Measurements from ENCODE around the gene CADPS. TPM values are rescaled to one million over a fixed set of nuclear protein-coding genes. Genes with fewer than 3 reads are reported as not detected.

CADPS gene
- total RNA-seq, 2 donors from 2014 or later, result not detected

DNA sequence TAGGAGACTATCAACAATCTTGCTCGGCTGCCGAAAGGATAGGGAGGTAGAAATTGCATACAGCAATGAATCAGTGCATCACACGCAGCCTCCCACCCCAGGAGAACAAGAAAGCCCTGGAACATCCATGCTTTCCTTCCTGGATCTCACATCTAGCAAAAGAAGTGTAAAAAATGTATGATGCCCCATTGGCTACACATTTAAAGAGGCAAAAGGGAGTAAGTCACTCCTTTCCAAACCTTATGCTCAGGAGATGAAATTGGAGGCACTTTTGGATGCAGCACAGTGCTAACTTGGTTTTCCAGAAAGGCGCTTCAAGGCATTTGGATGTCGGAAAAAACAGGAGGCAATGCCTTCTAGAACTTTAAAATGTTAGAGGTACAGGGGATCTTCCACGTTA lies 469.6 kb downstream of the CADPS start:
- Mint-ChIP-seq H3K4me1 (no peaks in the 10 kb centered on the region), H3K9me3 (no peaks in the 10 kb centered on the region), H3K27me3 (peaks cover 21% of the 10 kb centered on the region), H3K27ac (no peak overlapping the region), H3K36me3 (ENCODE audit: low read depth) (no peaks in the 10 kb centered on the region), H3K4me3 (no peak overlapping the region)
- ATAC-seq (replicated peaks), result no peak

DNA sequence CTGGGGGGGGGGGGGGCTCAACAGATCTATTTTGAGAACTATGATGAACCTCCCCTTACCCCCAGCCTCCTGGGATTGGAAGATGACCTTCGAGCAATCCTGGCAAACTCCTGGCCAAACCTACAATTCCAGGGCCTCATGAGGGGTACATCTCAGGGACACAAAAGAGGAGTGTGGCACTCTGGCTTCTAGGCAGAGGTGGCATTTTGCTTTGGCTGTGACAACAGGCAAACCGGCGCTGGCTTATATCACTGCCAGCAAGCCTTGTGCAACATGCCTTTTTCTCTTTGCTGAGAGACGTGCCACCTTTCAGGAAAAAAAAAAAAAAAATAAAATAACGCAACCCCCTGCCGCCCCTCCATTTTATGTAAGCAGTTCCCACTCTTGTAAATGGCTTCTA lies 470.1 kb downstream of the CADPS start:
- ATAC-seq (replicated peaks), result no peak
- no peak overlapping the region for H3K4me3 Mint-ChIP-seq
- peaks cover 21% of the 10 kb centered on the region for H3K27me3 Mint-ChIP-seq
- no peaks in the 10 kb centered on the region for H3K9me3 Mint-ChIP-seq
- H3K4me1 Mint-ChIP-seq, result no peaks in the 10 kb centered on the region
- no peak overlapping the region for H3K27ac Mint-ChIP-seq
- no peaks in the 10 kb centered on the region for H3K36me3 Mint-ChIP-seq (ENCODE audit: low read depth)

DNA sequence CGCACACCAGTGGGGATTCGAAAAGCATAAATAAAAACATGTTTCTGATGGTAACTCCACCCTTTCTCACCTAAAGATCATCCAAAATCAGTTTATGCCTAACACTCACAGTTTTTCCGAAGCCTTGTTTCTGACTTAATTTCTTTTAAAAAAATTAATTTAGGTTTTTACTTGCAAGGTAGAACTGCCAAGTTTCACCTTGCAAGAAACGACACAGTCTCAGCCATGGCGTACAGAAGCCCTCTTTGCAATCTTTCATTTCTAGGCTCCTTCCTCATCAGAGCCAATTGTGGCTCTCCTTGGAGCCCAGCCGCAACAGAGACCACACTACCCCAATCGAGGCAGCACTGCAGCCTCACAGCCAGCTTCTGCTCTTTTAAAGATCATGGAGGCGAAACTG lies 470.9 kb downstream of the CADPS start:
- no peaks in the 10 kb centered on the region for H3K4me1 Mint-ChIP-seq
- H3K36me3 Mint-ChIP-seq (ENCODE audit: low read depth), result no peaks in the 10 kb centered on the region
- no peak overlapping the region for H3K4me3 Mint-ChIP-seq
- H3K27me3 Mint-ChIP-seq, result peaks cover 21% of the 10 kb centered on the region
- no peak for ATAC-seq (replicated peaks)
- no peak overlapping the region for H3K27ac Mint-ChIP-seq
- no peaks in the 10 kb centered on the region for H3K9me3 Mint-ChIP-seq

- H3K4me1 Mint-ChIP-seq, result no peaks in the 10 kb centered on the region
- no peak overlapping the region for H3K27ac Mint-ChIP-seq
- H3K27me3 Mint-ChIP-seq, result peaks cover 21% of the 10 kb centered on the region
- no peaks in the 10 kb centered on the region for H3K9me3 Mint-ChIP-seq
- H3K36me3 Mint-ChIP-seq (ENCODE audit: low read depth), result no peaks in the 10 kb centered on the region
- no peak for ATAC-seq (replicated peaks)
- H3K4me3 Mint-ChIP-seq, result no peak overlapping the region
Observed at GRCh38 chr3:62403765-62404164, 471.5 kb downstream of the CADPS start.

GRCh38 chr3:62392626-62393292 lies 482.5 kb downstream of the CADPS start:
- Mint-ChIP-seq H3K9me3 (no peaks in the 10 kb centered on the region), H3K4me3 (no peak overlapping the region), H3K27ac (no peak overlapping the region), H3K27me3 (peaks cover 15% of the 10 kb centered on the region), H3K4me1 (no peaks in the 10 kb centered on the region), H3K36me3 (ENCODE audit: low read depth) (no peaks in the 10 kb centered on the region)
- ATAC-seq (replicated peaks), result no peak

DNA sequence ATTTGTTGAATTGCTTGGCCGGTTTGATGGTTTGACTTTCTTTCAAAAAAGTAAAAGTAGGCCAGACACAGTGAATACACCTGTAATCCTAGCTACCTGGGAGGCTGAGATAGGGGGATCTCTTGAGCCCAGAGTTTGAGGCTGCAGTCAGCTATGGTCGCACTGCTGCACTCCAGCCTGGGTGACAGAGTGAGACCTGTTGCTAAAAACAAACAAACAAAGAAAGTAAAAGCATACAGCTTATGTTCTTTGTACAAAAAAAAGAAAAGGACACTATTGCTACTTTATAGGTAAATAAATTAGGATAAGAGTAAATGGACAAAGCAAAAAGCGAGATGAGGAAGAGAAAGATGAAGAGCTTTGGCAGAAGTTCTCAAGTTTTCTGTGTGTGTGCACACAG lies 488.0 kb downstream of the CADPS start:
- Mint-ChIP-seq H3K27me3 (peaks cover 4% of the 10 kb centered on the region), H3K9me3 (no peaks in the 10 kb centered on the region), H3K4me1 (no peaks in the 10 kb centered on the region), H3K36me3 (ENCODE audit: low read depth) (no peaks in the 10 kb centered on the region), H3K4me3 (no peak overlapping the region), H3K27ac (no peak overlapping the region)
- no peak for ATAC-seq (replicated peaks)

DNA sequence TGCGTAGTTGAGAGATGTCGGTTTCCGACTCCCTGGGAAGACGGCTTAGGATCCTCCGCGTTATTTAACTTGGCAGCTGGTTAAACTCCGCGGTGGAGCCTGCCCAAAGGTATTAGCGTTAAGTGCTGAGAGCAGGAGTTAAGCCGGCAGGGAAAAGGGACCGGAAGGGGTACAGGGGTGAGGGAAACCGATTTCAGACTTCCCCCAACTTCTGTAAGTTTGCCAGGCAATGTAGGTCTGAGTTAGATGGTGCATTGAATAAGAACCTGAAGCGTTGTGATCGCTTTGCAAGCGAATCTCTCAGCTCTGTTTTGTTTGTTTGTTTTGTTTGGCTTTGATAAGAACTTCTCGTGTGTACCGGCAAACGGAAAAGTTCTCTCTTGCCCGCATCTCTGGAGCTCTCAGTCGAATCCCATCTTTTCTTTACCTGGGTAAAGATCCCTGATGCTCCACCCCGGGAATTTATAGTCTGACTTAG lies 495.9 kb downstream of the CADPS start:
- ATAC-seq (replicated peaks), result no peak
- H3K36me3 Mint-ChIP-seq (ENCODE audit: low read depth), result no peaks in the 10 kb centered on the region
- no peaks in the 10 kb centered on the region for H3K9me3 Mint-ChIP-seq
- H3K4me3 Mint-ChIP-seq, result no peak overlapping the region
- peaks cover 63% of the 10 kb centered on the region for H3K27me3 Mint-ChIP-seq
- H3K27ac Mint-ChIP-seq, result no peak overlapping the region
- no peaks in the 10 kb centered on the region for H3K4me1 Mint-ChIP-seq

DNA sequence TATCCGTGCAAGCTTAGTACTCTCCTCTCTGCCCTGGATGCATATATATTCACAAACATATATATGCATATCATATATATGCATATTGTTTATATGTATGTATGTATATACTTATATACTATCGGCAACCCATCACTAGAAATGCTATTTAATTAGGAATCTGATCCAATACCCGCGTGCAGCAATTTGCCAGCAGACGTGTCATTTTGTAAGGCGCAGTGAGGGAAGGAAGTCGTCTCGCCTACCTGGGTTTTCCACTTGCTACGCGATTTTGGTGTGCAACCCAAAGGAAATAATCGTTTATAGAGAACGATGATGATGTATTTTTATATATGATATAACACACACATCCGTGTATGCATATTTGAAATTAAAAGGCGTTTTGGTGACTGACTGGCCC lies 496.3 kb downstream of the CADPS start:
- Mint-ChIP-seq H3K9me3 (no peaks in the 10 kb centered on the region), H3K4me1 (no peaks in the 10 kb centered on the region), H3K27ac (no peak overlapping the region), H3K27me3 (peaks cover 68% of the 10 kb centered on the region), H3K4me3 (no peak overlapping the region), H3K36me3 (ENCODE audit: low read depth) (no peaks in the 10 kb centered on the region)
- ATAC-seq (replicated peaks), result no peak

- no peak for ATAC-seq (replicated peaks)
- Mint-ChIP-seq H3K4me1 (no peaks in the 10 kb centered on the region), H3K27ac (no peak overlapping the region), H3K4me3 (no peak overlapping the region), H3K9me3 (no peaks in the 10 kb centered on the region), H3K27me3 (peaks cover 70% of the 10 kb centered on the region), H3K36me3 (ENCODE audit: low read depth) (no peaks in the 10 kb centered on the region)
Observed at GRCh38 chr3:62378311-62378789, 496.9 kb downstream of the CADPS start.

DNA sequence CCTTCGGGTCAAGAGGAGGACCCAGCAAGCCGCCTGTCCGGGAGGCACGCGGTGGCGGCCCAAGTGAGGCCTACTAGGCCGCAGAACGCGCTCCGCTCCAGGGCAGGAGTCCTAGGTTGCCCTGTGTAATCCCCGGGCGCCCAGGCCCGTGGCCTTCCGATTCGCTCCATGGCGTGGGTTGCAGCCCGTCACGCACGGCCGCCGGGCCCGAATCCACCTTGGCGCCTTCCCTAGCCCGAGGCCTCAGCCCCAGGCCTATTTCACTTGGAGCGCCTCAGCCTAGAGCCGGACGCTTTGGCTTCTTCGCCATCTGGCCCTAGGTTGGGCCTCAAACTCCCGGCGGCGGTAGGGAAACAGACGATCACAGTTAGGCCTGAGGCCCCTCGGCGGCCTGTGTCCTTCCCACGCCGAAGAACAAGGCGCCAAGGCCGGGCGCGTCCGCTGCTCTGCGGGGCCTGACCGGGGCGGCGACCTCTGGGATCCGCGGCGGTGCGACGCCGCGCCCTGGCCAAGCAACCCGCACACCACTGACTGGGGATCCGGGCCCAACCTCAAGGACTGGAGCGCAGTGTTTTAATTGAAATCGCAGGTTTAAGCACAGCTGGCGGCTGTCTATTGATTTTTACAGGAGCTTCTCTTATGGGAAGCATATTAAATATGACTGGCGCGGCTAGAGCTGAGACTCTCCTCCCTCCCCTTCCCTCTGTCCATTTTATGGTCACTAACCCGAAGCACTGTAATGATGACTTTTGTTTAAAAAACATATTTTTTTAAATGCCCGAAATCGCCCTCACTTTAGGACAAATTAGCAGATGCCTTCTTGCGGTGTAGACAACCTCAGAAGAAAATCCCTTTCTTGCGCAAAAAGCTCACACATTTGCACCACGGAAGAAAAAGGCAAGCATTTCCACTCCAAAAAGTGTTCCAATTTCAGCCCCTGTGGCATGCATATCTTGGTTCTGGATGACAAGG lies 498.0 kb downstream of the CADPS start:
- no peaks in the 10 kb centered on the region for H3K36me3 Mint-ChIP-seq (ENCODE audit: low read depth)
- no peak overlapping the region for H3K4me3 Mint-ChIP-seq
- peaks cover 70% of the 10 kb centered on the region for H3K27me3 Mint-ChIP-seq
- H3K9me3 Mint-ChIP-seq, result no peaks in the 10 kb centered on the region
- no peak overlapping the region for H3K27ac Mint-ChIP-seq
- no peaks in the 10 kb centered on the region for H3K4me1 Mint-ChIP-seq
- ATAC-seq (replicated peaks), result no peak

DNA sequence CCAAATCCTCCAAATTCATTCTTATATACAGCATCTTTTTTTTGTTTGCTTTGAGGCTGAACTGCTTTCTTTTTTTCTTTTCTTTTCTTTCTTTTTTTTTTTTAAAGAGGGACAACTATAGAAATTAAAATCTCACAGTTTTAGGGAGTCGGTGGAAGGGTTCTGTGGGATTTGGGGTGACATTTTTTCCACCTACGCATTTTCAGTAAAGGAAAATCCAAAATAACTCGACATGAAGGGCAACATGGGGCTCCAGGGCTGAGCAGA lies 498.8 kb downstream of the CADPS start:
- H3K36me3 Mint-ChIP-seq (ENCODE audit: low read depth), result no peaks in the 10 kb centered on the region
- H3K9me3 Mint-ChIP-seq, result no peaks in the 10 kb centered on the region
- peaks cover 64% of the 10 kb centered on the region for H3K27me3 Mint-ChIP-seq
- no peak overlapping the region for H3K27ac Mint-ChIP-seq
- H3K4me3 Mint-ChIP-seq, result no peak overlapping the region
- H3K4me1 Mint-ChIP-seq, result no peaks in the 10 kb centered on the region
- no peak for ATAC-seq (replicated peaks)

DNA sequence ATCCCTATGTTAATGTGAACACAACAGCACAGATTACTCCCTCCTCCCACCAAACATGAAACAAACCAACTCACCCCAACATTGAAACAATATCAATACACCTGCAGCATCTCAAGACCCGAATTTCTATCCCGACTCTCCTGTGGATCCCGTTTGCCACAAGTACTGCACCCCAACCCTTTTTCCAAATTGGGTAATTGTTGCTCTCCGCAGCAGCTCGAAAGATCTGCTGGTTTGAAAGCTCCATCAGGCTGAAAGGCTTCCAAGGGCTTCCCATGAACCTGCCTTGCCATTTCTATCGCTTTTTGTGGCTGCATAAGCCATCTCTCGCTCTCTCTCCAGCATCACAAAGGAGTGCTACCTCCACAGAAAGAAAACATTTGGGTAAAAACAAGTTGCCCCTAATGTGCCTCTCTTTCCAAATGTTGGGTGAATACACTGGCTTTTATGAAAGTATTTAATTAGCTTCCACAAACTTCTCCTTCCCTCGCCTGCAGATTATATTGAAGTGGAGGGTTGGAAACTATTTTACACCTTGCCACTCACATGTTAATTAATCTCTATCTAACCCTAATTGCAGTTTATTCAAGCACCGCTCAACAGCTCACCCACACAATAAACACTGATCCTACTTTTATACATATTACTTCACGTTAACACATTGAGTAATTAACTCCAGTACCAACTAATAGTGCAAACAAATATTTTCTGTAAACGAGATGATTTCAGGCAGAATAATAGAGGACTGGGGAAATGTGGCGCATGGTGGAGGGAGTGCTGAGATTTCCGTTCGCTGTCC lies 499.4 kb downstream of the CADPS start:
- H3K27me3 Mint-ChIP-seq, result peaks cover 64% of the 10 kb centered on the region
- no peaks in the 10 kb centered on the region for H3K36me3 Mint-ChIP-seq (ENCODE audit: low read depth)
- no peak for ATAC-seq (replicated peaks)
- no peaks in the 10 kb centered on the region for H3K9me3 Mint-ChIP-seq
- no peak overlapping the region for H3K4me3 Mint-ChIP-seq
- no peak overlapping the region for H3K27ac Mint-ChIP-seq
- no peaks in the 10 kb centered on the region for H3K4me1 Mint-ChIP-seq

DNA sequence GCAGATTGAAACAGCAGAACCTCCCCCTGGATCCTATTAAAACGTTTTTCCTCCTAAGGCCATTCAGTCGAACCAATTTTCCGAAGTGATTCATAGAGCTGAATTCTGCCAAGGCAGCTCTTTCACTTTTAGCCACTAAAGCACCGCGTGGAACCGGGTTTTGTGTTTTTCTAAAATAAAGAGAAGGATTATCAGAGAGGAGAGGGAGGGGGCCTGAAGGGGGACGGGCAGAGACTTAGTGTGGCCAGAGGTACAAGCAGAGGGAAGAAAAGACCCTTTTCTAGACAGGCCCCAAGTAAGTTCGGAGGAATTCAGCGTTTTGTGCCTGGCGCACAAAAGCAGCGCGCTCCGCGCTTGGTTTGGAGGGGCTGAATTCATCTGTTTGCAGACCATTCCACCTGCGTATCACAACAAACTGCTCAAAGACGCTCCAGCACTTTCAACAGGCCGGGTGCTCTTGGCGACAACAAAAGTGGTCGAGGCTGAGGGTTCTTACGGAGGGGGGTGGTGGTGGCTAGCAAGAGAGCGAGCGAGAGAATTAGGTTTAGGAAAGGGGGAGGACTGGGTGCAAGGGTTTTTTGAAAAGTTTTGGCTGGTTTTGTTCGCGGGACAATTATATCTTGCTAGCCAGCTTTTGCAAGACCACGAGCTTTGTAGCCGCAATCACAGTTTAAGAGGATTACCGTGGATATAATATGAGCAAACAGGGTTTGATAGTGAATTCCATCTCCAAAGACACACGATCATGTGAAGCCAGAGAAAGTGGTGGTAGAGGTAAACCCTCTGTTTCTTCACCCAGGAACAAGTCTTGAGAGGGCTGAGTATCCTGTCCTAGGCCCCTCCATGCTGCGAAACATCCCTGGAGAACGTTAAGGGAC lies 500.6 kb downstream of the CADPS start:
- H3K27ac Mint-ChIP-seq, result no peak overlapping the region
- no peaks in the 10 kb centered on the region for H3K9me3 Mint-ChIP-seq
- no peak overlapping the region for H3K4me3 Mint-ChIP-seq
- peaks cover 64% of the 10 kb centered on the region for H3K27me3 Mint-ChIP-seq
- no peaks in the 10 kb centered on the region for H3K36me3 Mint-ChIP-seq (ENCODE audit: low read depth)
- ATAC-seq (replicated peaks), result no peak
- no peaks in the 10 kb centered on the region for H3K4me1 Mint-ChIP-seq
